GM18520 (cell line): ENCODE results near the gene MACROD2.

Source experiments
- ATAC-seq: cut with Tn5 transposase; IDR thresholded peaks from one replicate; pipeline ENCODE4 v1.9.1; 2021; ENCODE audit not compliant: unreplicated experiment

The MACROD2 gene

GRCh38 chr20:15582146-15582760 lies 1586.9 kb downstream of the MACROD2 start:
- ATAC-seq, result no peak

GRCh38 chr20:15584507-15584906 lies 1589.2 kb downstream of the MACROD2 start:
- ATAC-seq, result no peak

GRCh38 chr20:15593081-15593480 lies 1597.8 kb downstream of the MACROD2 start:
- ATAC-seq, result no peak

- no peak for ATAC-seq
Observed at GRCh38 chr20:15594158-15594695, 1598.9 kb downstream of the MACROD2 start.

- no peak for ATAC-seq
Observed at GRCh38 chr20:15596220-15596890, 1601.0 kb downstream of the MACROD2 start.

- ATAC-seq, result no peak
Observed at GRCh38 chr20:15597306-15597705, 1602.0 kb downstream of the MACROD2 start.

GRCh38 chr20:15599961-15600360 lies 1604.6 kb downstream of the MACROD2 start:
- ATAC-seq, result no peak

- no peak for ATAC-seq
Observed at GRCh38 chr20:15600565-15600964, 1605.2 kb downstream of the MACROD2 start.

- no peak for ATAC-seq
Observed at GRCh38 chr20:15603506-15603905, 1608.2 kb downstream of the MACROD2 start.

- no peak for ATAC-seq
Observed at GRCh38 chr20:15603978-15604805, 1608.9 kb downstream of the MACROD2 start.

- ATAC-seq, result no peak
Observed at GRCh38 chr20:15609921-15610320, 1614.6 kb downstream of the MACROD2 start.

- ATAC-seq, result no peak
Observed at GRCh38 chr20:15610787-15611186, 1615.5 kb downstream of the MACROD2 start.

- ATAC-seq, result no peak
Observed at GRCh38 chr20:15611541-15611940, 1616.2 kb downstream of the MACROD2 start.

GRCh38 chr20:15612198-15612597 lies 1616.9 kb downstream of the MACROD2 start:
- no peak for ATAC-seq

- no peak for ATAC-seq
Observed at GRCh38 chr20:15612769-15613168, 1617.5 kb downstream of the MACROD2 start.

- no peak for ATAC-seq
Observed at GRCh38 chr20:15613530-15613929, 1618.2 kb downstream of the MACROD2 start.

GRCh38 chr20:15616626-15617025 lies 1621.3 kb downstream of the MACROD2 start:
- ATAC-seq, result no peak

GRCh38 chr20:15618110-15618509 lies 1622.8 kb downstream of the MACROD2 start:
- no peak for ATAC-seq

GRCh38 chr20:15618912-15619311 lies 1623.6 kb downstream of the MACROD2 start:
- ATAC-seq, result no peak

GRCh38 chr20:15619341-15619740 lies 1624.0 kb downstream of the MACROD2 start:
- ATAC-seq, result no peak

- ATAC-seq, result no peak
Observed at GRCh38 chr20:15619816-15620215, 1624.5 kb downstream of the MACROD2 start.

GRCh38 chr20:15622368-15622767 lies 1627.1 kb downstream of the MACROD2 start:
- no peak for ATAC-seq
